Esophagus squamous epithelium (tissue), 4 donors: ENCODE measurements around the gene C1orf53.

Source experiments
- POLR2A ChIP-seq, 4 donors: fragments of 450-650 bp; IDR thresholded peaks; one replicate each; pipeline ENCODE4 v1.6.1; 2017; ENCODE audit warnings: antibody characterized with exemption in 4 of 4, mild to moderate bottlenecking in 4 of 4, moderate library complexity in 3 of 4
- TF ChIP-seq, protein P1 (sequence below), 6 experiments: fragments of 450-650 bp in 4 of 6; fragments of 200-600 bp in 2 of 6; sonication (generic) in 2 of 6; IDR thresholded peaks; one replicate each; pipeline ENCODE4 v1.5.1; 2016 to 2019; ENCODE audit warnings: antibody characterized with exemption in 6 of 6, mild to moderate bottlenecking in 4 of 6, moderate library complexity in 4 of 6

DNA sequence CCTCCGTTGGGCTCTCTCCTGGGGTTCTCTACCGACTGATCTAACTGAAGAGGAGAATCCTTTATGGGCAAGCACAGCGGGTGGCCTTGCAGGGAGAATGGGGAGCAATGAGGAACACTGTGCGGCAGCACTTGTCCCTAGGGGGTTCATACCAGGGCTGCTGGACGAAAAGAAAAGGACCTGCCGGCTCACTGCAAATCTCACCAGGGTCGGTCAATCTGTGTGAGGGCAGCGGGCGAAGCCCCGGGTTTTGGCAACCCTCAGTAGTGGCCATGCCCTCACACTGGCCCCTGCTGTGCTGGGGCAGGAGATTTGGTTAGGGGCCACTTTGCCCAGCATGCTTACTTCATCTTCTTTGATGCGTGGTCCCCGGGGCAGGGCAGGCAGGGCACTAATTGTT is 20.6 kb downstream of the C1orf53 start:
- no peak for TF ChIP-seq POLR2A (IDR thresholded peaks at IDR 0.05)
- TF ChIP-seq, protein P1, sequence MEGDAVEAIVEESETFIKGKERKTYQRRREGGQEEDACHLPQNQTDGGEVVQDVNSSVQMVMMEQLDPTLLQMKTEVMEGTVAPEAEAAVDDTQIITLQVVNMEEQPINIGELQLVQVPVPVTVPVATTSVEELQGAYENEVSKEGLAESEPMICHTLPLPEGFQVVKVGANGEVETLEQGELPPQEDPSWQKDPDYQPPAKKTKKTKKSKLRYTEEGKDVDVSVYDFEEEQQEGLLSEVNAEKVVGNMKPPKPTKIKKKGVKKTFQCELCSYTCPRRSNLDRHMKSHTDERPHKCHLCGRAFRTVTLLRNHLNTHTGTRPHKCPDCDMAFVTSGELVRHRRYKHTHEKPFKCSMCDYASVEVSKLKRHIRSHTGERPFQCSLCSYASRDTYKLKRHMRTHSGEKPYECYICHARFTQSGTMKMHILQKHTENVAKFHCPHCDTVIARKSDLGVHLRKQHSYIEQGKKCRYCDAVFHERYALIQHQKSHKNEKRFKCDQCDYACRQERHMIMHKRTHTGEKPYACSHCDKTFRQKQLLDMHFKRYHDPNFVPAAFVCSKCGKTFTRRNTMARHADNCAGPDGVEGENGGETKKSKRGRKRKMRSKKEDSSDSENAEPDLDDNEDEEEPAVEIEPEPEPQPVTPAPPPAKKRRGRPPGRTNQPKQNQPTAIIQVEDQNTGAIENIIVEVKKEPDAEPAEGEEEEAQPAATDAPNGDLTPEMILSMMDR (IDR thresholded peaks at IDR 0.05), result no peak
